PC-3 (cell line): ENCODE results near the gene VASP.

Source experiments
- EZH2 ChIP-seq: fragments of 300-600 bp; sonication (generic); IDR thresholded peaks from one replicate; pipeline ENCODE4 v1.6.1; 2017; ENCODE audit warnings: antibody characterized with exemption, mild to moderate bottlenecking, low read length; ENCODE audit not compliant: unreplicated experiment
- TF ChIP-seq, protein P1 (sequence below): fragments of 300-600 bp; sonication (generic); conservative IDR thresholded peaks from 2 replicates; pipeline ENCODE4 v1.5.1; 2017; ENCODE audit warnings: antibody characterized with exemption, low read depth, mild to moderate bottlenecking, low read length

DNA sequence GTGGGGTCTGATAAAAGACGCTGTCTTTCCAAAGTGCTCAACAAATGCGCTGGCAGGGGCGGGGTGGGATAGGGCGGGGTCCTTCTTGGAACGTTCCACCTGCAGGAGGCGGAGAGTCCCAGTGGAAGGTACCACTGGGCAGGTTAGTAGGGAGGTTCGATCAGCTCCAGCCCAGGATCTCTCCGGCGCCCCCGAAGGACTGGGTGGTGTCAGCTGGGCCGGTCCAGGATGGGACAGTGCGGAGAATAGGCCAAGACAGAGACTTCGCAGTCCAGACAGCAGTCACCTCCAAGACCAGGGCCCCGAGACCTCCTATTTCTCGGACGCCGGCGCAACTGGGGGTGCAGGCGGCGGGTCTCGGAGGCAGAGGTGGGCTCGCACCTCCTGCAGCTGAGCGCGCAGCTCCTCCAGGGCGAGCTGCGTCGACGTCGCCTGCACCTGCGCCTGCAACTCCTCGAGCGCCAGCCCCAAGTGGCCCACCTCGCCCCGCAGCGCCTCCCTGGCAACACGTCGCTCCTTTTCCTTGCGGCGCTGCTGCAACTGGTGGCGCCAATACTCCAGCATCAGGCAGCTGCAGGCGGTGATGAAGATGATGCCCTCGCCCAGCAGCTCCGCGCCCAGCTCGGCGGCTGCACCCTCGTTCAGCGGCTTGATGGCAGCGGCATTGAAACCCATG is 21.6 kb downstream of the VASP start:
- TF ChIP-seq, protein P1, sequence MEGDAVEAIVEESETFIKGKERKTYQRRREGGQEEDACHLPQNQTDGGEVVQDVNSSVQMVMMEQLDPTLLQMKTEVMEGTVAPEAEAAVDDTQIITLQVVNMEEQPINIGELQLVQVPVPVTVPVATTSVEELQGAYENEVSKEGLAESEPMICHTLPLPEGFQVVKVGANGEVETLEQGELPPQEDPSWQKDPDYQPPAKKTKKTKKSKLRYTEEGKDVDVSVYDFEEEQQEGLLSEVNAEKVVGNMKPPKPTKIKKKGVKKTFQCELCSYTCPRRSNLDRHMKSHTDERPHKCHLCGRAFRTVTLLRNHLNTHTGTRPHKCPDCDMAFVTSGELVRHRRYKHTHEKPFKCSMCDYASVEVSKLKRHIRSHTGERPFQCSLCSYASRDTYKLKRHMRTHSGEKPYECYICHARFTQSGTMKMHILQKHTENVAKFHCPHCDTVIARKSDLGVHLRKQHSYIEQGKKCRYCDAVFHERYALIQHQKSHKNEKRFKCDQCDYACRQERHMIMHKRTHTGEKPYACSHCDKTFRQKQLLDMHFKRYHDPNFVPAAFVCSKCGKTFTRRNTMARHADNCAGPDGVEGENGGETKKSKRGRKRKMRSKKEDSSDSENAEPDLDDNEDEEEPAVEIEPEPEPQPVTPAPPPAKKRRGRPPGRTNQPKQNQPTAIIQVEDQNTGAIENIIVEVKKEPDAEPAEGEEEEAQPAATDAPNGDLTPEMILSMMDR, result peak; percentile 52
- no peak for TF ChIP-seq EZH2
